GM12875 (cell line): ENCODE data around the gene LRRC42.
"Not testable (repeated sequence)": the region's sequence is repeated elsewhere in the genome, so short reads cannot be mapped to it uniquely, and the experiment has no call there.

ENCODE experiments used
- H3K4me3 ChIP-seq: one replicate; pipeline ENCODE4 v1.5.1; 2011; ENCODE audit warnings: low read depth, low read length, control low read depth
- TF ChIP-seq, protein P1 (sequence below): IDR thresholded peaks from 2 replicates; pipeline ENCODE4 v1.5.1; 2011; ENCODE audit warnings: low read depth, mild to moderate bottlenecking, control low read depth, inconsistent platforms, low read length, moderate library complexity, borderline replicate concordance; ENCODE audit not compliant: insufficient read depth

The LRRC42 gene

DNA sequence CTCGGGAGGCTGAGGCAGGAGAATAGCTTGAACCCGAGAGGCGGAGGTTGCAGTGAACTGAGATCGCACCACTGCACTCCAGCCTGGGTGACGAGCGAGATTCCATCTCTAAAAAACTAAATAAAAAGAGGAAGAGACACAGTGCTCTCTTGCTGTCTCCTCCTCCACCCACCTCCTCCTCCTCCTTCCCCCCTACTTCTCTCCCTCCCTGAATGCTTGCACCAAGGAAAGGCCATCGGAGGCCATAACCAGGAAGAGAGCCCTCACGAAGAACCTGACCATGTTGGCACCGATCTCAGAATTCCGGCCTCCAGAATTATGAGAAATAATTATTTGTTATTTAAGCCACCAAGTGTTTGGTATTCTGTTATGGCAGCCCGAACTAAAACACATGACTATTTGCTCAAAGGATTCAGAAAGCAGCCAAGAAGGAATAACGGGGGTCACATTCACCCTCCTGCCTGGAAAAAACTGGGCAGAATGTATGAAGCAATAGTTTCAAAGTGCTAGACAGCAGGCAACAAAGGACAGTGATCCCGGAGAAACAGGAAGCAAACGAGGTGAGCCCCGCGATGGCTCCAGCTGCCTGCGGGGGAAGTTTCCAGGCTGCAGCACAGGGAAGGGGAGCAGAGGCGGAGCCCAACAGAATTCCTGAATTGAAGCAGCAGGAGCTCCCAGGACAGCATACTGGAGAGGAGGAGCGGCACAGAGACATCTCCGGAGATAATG is 36.0 kb downstream of the LRRC42 start:
- no peak overlapping the region for H3K4me3 ChIP-seq
- TF ChIP-seq, protein P1, sequence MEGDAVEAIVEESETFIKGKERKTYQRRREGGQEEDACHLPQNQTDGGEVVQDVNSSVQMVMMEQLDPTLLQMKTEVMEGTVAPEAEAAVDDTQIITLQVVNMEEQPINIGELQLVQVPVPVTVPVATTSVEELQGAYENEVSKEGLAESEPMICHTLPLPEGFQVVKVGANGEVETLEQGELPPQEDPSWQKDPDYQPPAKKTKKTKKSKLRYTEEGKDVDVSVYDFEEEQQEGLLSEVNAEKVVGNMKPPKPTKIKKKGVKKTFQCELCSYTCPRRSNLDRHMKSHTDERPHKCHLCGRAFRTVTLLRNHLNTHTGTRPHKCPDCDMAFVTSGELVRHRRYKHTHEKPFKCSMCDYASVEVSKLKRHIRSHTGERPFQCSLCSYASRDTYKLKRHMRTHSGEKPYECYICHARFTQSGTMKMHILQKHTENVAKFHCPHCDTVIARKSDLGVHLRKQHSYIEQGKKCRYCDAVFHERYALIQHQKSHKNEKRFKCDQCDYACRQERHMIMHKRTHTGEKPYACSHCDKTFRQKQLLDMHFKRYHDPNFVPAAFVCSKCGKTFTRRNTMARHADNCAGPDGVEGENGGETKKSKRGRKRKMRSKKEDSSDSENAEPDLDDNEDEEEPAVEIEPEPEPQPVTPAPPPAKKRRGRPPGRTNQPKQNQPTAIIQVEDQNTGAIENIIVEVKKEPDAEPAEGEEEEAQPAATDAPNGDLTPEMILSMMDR = no peak

DNA sequence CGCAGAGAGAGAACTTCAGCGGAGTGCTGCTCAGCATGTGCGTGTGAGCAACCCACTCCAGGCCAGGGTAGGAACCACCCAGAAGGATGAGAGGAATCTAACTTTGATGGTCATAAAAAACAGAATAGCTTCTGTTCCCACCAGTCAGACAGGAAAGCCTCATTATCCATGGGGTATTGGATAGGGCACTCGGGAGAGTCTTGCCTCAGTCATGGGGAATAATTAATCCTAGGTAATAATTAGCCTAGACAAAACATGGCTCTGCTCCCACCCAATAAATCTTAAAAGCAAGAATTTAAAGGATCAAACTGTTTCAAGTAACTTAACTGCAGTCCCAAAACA is 36.6 kb downstream of the LRRC42 start:
- TF ChIP-seq, protein P1 = no peak

DNA sequence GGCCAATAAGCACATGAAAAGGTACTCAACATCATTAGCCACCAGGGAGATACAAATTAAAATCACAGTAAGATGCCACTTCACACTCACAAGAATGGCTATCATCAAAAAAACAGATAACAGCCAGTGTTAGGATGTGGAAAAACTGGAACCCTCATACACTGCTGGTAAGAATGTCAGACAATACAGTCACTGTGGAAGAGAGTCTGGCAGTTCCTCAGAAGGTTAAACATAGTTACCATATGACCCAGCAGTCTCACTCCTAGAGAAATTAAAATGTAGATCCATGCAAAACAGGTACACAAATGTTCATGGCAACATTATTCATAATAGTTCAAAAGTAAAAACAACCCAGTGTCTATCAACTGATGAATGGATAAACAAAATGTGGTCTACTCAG is 38.6 kb downstream of the LRRC42 start:
- H3K4me3 ChIP-seq = no peak overlapping the region
- TF ChIP-seq, protein P1 = no peak

More for the DNA sequence above, 36.6 kb downstream of the LRRC42 start:
- H3K4me3 ChIP-seq = no peak overlapping the region

DNA sequence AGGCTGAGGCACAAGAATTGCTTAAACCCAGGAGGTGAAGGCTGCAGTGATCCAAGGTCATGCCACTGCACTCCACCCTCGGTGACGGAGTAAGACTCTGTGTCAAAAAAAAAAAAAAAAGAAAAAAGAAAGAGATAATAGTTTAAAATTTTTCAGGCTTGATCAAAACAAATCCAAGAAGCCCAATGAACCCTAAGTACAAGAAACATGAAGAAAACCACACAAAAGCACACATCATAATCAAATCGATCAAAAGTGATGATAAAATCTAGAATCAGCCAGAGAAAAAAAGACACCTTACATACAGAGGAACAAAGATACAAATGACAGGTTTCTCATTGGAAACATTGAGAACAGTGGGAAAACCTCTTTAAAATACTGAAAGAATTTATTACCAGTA is 40.3 kb downstream of the LRRC42 start:
- H3K4me3 ChIP-seq = no peak overlapping the region
- TF ChIP-seq, protein P1 = no peak

DNA sequence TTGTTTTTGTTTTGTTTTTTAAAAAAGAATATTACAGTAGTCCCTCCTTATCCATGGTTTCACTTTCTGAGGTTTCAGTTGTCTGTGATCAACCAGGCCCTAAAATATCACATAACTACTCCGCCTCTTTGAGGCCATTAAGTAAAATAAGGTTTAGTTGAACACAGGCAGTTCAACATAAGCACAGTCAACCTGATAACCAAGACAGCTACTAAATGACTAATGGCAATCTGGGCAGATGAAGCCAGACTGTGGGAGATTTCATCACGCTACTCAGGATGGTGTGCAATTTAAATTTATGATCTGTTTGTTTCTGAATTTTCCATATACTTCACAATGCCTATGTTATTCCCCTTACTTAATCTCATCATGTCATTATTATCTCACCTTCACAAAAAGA is 41.7 kb downstream of the LRRC42 start:
- no peak overlapping the region for H3K4me3 ChIP-seq
- TF ChIP-seq, protein P1 = no peak

DNA sequence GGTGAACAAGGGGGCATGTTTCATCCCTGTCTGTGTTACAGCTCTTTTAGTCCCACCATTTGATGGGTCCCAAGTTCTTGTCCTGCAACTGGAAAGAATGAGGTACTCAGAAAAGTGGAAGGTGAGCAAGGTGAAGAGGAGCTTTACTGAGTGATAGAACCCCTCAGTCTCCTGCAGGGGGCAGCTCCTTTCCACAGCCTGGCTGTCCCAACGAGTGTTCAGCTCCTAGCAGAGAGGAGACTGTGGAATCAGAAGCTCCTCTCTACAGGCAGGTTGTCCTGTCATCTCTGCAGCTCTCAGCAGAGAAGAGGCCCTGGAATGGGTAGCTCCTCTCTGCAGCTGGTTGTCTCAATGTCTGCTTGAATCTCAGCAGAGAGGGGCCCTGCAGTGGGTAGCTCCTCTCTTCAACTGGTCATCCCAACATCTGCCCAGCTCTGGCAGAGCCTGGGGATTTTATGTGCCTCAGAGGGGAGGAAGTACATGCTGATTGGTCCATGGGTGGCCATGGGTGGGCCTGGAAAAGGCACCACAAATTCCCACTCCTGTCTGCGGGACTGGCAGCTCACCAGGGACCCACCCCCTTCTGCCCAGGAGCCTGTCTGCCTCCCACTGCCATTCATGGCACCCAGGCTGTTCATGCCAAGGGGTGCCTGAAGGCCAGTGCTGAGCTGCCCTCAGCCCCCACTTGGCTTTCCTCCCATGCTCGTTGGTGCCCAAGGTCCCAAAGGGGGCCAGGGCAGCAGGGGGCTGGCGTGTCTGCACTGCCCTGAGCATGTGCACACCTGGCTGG is 46.1 kb downstream of the LRRC42 start:
- TF ChIP-seq, protein P1 = no peak
- H3K4me3 ChIP-seq = no peak overlapping the region

DNA sequence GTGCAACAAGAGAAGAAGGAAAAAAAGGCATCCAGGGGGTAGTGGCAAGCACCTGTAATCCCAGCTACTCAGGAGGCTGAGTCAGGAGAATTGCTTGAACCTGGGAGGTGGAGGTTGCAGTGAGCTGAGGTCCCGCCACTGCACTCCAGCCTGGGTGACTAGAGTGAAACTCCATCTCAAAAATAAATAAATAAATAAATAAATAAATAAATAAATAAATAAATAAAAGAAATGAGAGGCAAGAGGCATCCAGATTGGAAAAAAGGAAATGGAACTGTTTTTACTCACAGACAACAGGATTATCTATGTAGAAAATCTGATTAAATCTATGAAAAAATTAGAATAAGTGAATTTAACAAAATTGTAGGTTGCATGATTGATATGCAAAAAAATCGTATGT is 48.4 kb downstream of the LRRC42 start:
- not testable (repeated sequence) for H3K4me3 ChIP-seq
